Liver (tissue), 3 donors: ENCODE measurements around the gene BRAP.

Experiments
- CTCF ChIP-seq: fragments of 150-350 bp; IDR thresholded peaks from 2 replicates; pipeline ENCODE4 v1.5.1; 2017; ENCODE audit warnings: improper control_type of control experiment, low read depth, low read length; ENCODE audit not compliant: missing input control
- RAD21 ChIP-seq, 2 donors: IDR thresholded peaks; 2 replicates each; pipeline ENCODE4 v1.6.1; 2016; ENCODE audit warnings: antibody characterized with exemption in 2 of 2, mild to moderate bottlenecking in 2 of 2
- TAF1 ChIP-seq: conservative IDR thresholded peaks from 2 replicates; pipeline ENCODE4 v1.6.1; 2016; ENCODE audit warnings: antibody characterized with exemption, mild to moderate bottlenecking
- donor health status: healthy.
- donor health status: healthy.

- TF ChIP-seq RAD21 (IDR thresholded peaks at IDR 0.05) (no peak), CTCF (no peak), TAF1 (no peak)
Observed at GRCh38 chr12:111653596-111653995, 32.2 kb downstream of the BRAP start.
